Astrocyte (in vitro differentiated cells and primary cell): Measurements from ENCODE around the gene ITGAE. TPM values are rescaled to one million over a fixed set of nuclear protein-coding genes. Genes with fewer than 3 reads are reported as not detected.
A peak's percentile ranks its signal among the peaks of the same experiment; 100 is the strongest.
"Not testable (repeated sequence)": the region's sequence is repeated elsewhere in the genome, so short reads cannot be mapped to it uniquely, and the experiment has no call there.

Experiments
- DNase-seq: peaks from one replicate; pipeline ENCODE4 v3.0.0-alpha.2; 2010; ENCODE audit warnings: low read depth
- FAIRE-seq: peaks from 2 replicates; lab custom pipeline; 2011; peaks lifted over from hg19 to GRCh38; lab: Jason Lieb, UNC
- H2AFZ ChIP-seq: 2 replicates; pipeline ENCODE4 v1.6.0; 2012; ENCODE audit warnings: low read depth, low read length, inconsistent platforms
- H3K27ac ChIP-seq: 2 replicates; pipeline ENCODE4 v1.5.1; 2011; ENCODE audit warnings: low read depth, low read length, inconsistent platforms
- H3K27me3 ChIP-seq: 2 replicates; pipeline ENCODE4 v1.6.0; 2011; ENCODE audit warnings: low read length, inconsistent platforms; ENCODE audit not compliant: insufficient read depth
- H3K36me3 ChIP-seq: 2 replicates; pipeline ENCODE4 v1.5.1; 2011; ENCODE audit warnings: low read length, inconsistent platforms; ENCODE audit not compliant: insufficient read depth
- H3K4me1 ChIP-seq: 2 replicates; pipeline ENCODE4 v1.5.1; 2011; ENCODE audit warnings: low read length, inconsistent platforms; ENCODE audit not compliant: insufficient read depth
- H3K4me2 ChIP-seq: 2 replicates; pipeline ENCODE4 v1.6.0; 2012; ENCODE audit warnings: low read length, inconsistent platforms
- H3K4me3 ChIP-seq: 2 replicates; pipeline ENCODE4 v1.5.1; 2011; ENCODE audit warnings: low read depth, mild to moderate bottlenecking, low read length, inconsistent platforms; ENCODE audit not compliant: insufficient read depth
- H3K79me2 ChIP-seq: 2 replicates; pipeline ENCODE4 v1.6.0; 2012; ENCODE audit warnings: mild to moderate bottlenecking, low read length, inconsistent platforms; ENCODE audit not compliant: insufficient read depth
- H3K9ac ChIP-seq: 2 replicates; pipeline ENCODE4 v1.6.0; 2012; ENCODE audit warnings: mild to moderate bottlenecking, low read length, inconsistent platforms
- H3K9me3 ChIP-seq: 2 replicates; pipeline ENCODE4 v1.5.1; 2012; ENCODE audit warnings: low read depth, mild to moderate bottlenecking, low read length, inconsistent platforms; ENCODE audit not compliant: insufficient read depth
- H4K20me1 ChIP-seq: 2 replicates; pipeline ENCODE4 v1.6.0; 2012; ENCODE audit warnings: low read length, inconsistent platforms; ENCODE audit not compliant: insufficient read depth
- H3K27ac Mint-ChIP-seq: one replicate; pipeline ENCODE4 v1.8.0; 2021; ENCODE audit warnings: mild to moderate bottlenecking, mixed read lengths; ENCODE audit not compliant: unreplicated experiment
- H3K27me3 Mint-ChIP-seq: one replicate; pipeline ENCODE4 v1.8.0; 2021; ENCODE audit warnings: low read depth, mixed read lengths; ENCODE audit not compliant: unreplicated experiment
- H3K36me3 Mint-ChIP-seq: one replicate; pipeline ENCODE4 v1.8.0; 2021; ENCODE audit warnings: low read depth, mixed read lengths; ENCODE audit not compliant: unreplicated experiment
- H3K4me1 Mint-ChIP-seq: one replicate; pipeline ENCODE4 v1.8.0; 2021; ENCODE audit warnings: low read depth, mixed read lengths; ENCODE audit not compliant: unreplicated experiment
- H3K4me3 Mint-ChIP-seq: one replicate; pipeline ENCODE4 v1.8.0; 2021; ENCODE audit warnings: mild to moderate bottlenecking, moderate library complexity, mixed read lengths; ENCODE audit not compliant: unreplicated experiment
- H3K9me3 Mint-ChIP-seq: one replicate; pipeline ENCODE4 v1.8.0; 2021; ENCODE audit warnings: mild to moderate bottlenecking, mixed read lengths; ENCODE audit not compliant: unreplicated experiment
- EZH2 ChIP-seq: IDR thresholded peaks from 2 replicates; pipeline ENCODE4 v1.6.1; 2012; ENCODE audit warnings: mild to moderate bottlenecking, low read length, inconsistent platforms; ENCODE audit not compliant: insufficient read depth
- total RNA-seq: library from RNA; stranded (reverse); gene quantifications from 2 replicates; pipeline ENCODE4 v1.2.1, GENCODE V29; 2021
- TF ChIP-seq, protein P1 (sequence below): IDR thresholded peaks from 2 replicates; pipeline ENCODE4 v1.5.1; 2011; ENCODE audit warnings: low read depth, mild to moderate bottlenecking, inconsistent platforms, low read length, moderate library complexity; ENCODE audit not compliant: insufficient read depth

The ITGAE gene
- total RNA-seq, 1 donor from 2014 or later = 30.9 TPM

DNA sequence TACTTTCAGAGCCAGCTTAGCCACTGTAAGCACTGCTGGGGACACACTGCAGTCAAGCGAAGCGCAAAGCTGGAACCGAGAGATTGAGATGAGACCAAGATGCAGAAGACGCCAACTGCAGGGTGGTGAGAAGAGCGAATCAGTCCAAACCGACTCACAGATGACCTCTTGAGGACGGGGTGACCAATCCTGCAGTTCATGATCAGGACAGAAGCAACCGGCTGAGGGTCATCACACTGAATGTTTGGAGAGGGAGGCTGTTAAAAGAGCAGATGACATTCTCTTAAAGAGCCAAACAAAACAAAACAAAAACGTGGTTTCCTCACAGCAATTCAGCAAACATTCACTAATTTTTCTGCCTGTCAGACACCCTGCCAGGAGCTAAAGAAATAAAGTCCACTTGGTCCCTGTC lies 68.8 kb downstream of the ITGAE start:
- no peak for FAIRE-seq
- TF ChIP-seq, protein P1, sequence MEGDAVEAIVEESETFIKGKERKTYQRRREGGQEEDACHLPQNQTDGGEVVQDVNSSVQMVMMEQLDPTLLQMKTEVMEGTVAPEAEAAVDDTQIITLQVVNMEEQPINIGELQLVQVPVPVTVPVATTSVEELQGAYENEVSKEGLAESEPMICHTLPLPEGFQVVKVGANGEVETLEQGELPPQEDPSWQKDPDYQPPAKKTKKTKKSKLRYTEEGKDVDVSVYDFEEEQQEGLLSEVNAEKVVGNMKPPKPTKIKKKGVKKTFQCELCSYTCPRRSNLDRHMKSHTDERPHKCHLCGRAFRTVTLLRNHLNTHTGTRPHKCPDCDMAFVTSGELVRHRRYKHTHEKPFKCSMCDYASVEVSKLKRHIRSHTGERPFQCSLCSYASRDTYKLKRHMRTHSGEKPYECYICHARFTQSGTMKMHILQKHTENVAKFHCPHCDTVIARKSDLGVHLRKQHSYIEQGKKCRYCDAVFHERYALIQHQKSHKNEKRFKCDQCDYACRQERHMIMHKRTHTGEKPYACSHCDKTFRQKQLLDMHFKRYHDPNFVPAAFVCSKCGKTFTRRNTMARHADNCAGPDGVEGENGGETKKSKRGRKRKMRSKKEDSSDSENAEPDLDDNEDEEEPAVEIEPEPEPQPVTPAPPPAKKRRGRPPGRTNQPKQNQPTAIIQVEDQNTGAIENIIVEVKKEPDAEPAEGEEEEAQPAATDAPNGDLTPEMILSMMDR = no peak
- no peak for TF ChIP-seq EZH2
- peaks cover 3% of the 10 kb centered on the region for H3K27me3 Mint-ChIP-seq

DNA sequence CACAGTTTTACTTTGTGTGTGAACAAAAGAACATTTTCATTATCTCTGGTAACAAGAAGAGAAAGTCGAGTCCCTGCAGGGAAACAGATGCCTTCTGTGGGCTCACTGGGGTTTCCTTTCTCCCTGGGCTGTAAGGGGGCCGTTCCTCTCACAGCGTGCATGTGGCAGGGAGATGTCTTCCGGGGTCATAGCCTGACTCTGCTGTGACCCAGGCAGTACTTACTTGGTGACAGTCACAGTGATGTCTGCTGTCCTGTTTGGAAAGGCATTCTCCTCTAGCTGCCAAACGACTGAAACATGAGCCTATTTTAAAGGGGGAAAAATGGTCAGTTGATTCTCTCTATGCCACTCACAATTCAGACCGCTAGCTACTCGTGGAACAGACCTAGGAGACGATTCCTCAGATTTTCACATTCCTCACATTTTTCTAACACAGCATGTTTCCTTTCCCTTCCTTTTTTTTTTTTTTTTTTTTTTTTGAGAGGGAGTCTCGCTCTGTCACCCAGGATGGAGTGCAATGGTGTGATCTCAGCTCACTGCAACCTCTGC lies 70.0 kb downstream of the ITGAE start:
- Histone ChIP-seq H3K9me3 (no peaks in the 10 kb centered on the region), H3K27ac (peak overlapping the region; percentile 3), H3K4me1 (peaks cover 14% of the 10 kb centered on the region), H3K36me3 (no peaks in the 10 kb centered on the region), H4K20me1 (peaks cover 3% of the 10 kb centered on the region), H3K4me2 (peak overlapping the region; percentile 64), H3K27me3 (no peaks in the 10 kb centered on the region), H3K9ac (peak overlapping the region; percentile 2), H3K79me2 (peaks cover 18% of the 10 kb centered on the region), H3K4me3 (no peak overlapping the region), H2AFZ (peak overlapping the region; percentile 58)
- Mint-ChIP-seq H3K4me3 (no peak overlapping the region), H3K27me3 (peaks cover 2% of the 10 kb centered on the region), H3K36me3 (peaks cover under 1% of the 10 kb centered on the region), H3K4me1 (peaks cover 13% of the 10 kb centered on the region), H3K27ac (peak overlapping the region; percentile 67), H3K9me3 (no peaks in the 10 kb centered on the region)
- DNase-seq (peak; percentile 54), FAIRE-seq (peak; percentile 29)
- TF ChIP-seq EZH2 = no peak
- TF ChIP-seq, protein P1 = no peak

More for the DNA sequence above, 68.8 kb downstream of the ITGAE start:
- Mint-ChIP-seq H3K4me1 (peaks cover 14% of the 10 kb centered on the region), H3K27ac (no peak overlapping the region), H3K9me3 (no peaks in the 10 kb centered on the region), H3K36me3 (peaks cover 1% of the 10 kb centered on the region), H3K4me3 (no peak overlapping the region)
- no peak for DNase-seq
- no peaks in the 10 kb centered on the region for H3K27me3 ChIP-seq
- H2AFZ ChIP-seq = peak overlapping the region; percentile 49
- no peaks in the 10 kb centered on the region for H3K9me3 ChIP-seq
- no peaks in the 10 kb centered on the region for H4K20me1 ChIP-seq
- H3K9ac ChIP-seq = no peak overlapping the region
- no peak overlapping the region for H3K4me3 ChIP-seq
- no peaks in the 10 kb centered on the region for H3K36me3 ChIP-seq
- peaks cover 7% of the 10 kb centered on the region for H3K79me2 ChIP-seq
- H3K27ac ChIP-seq = no peak overlapping the region
- H3K4me2 ChIP-seq = peak overlapping the region; percentile 14
- H3K4me1 ChIP-seq = peaks cover 14% of the 10 kb centered on the region

DNA sequence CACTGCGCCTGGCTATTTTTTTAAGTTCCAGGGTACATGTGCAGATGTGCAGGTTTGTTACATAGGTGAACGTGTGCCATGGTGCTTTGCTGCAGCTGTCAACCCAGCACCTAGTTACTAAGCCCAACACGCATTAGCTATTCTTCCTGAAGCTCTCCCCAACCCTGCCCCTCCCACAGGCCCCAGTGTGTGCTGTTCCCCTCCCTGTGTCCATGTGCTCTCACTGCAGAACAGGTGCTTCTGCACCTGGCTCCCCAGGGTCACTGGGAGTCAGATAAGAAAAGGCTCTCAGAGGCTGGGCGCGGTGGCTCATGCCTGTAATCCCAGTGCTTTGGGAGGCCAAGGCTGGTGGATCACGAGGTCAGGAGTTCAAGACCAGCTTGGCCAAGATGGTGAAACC lies 71.1 kb downstream of the ITGAE start:
- H3K9me3 Mint-ChIP-seq = no peaks in the 10 kb centered on the region
- H4K20me1 ChIP-seq = peaks cover 7% of the 10 kb centered on the region
- TF ChIP-seq, protein P1 = no peak
- no peak for TF ChIP-seq EZH2
- H3K27ac ChIP-seq = no peak overlapping the region
- H3K79me2 ChIP-seq = peaks cover 28% of the 10 kb centered on the region
- no peak overlapping the region for H3K4me2 ChIP-seq
- H3K4me1 ChIP-seq = peaks cover 19% of the 10 kb centered on the region
- no peak overlapping the region for H2AFZ ChIP-seq
- H3K4me3 Mint-ChIP-seq = no peak overlapping the region
- H3K9ac ChIP-seq = no peak overlapping the region
- peaks cover 3% of the 10 kb centered on the region for H3K36me3 Mint-ChIP-seq
- no peak overlapping the region for H3K27ac Mint-ChIP-seq
- no peaks in the 10 kb centered on the region for H3K9me3 ChIP-seq
- H3K27me3 Mint-ChIP-seq = peaks cover 2% of the 10 kb centered on the region
- no peaks in the 10 kb centered on the region for H3K36me3 ChIP-seq
- DNase-seq (no peak), FAIRE-seq (no peak)
- no peaks in the 10 kb centered on the region for H3K27me3 ChIP-seq
- H3K4me1 Mint-ChIP-seq = peaks cover 13% of the 10 kb centered on the region
- no peak overlapping the region for H3K4me3 ChIP-seq

DNA sequence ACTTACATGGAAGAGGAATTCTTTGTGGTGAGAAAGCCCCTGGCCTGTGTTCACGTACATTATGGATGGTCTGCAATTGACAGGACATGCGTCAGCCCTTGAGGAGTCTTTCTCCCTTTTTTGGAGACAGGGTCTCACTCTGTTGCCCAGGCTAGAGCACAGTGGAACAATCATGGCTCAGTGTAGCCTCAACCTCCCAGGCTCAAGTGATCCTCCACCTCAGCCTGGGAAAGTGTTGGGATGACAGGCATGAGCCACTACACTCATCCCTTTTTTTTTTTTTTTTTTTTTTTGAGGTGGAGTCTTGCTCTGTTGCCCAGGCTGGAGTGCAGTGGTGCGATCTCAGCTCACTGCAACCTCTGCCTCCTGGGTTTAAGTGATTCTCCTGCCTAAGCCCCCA lies 72.9 kb downstream of the ITGAE start:
- FAIRE-seq = not testable (repeated sequence)

More for the DNA sequence above, 72.9 kb downstream of the ITGAE start:
- not testable (repeated sequence) for H3K27me3 ChIP-seq, H3K27ac ChIP-seq, H4K20me1 ChIP-seq, H2AFZ ChIP-seq, H3K27me3 Mint-ChIP-seq, H3K36me3 Mint-ChIP-seq, H3K4me1 Mint-ChIP-seq, H3K9me3 ChIP-seq, DNase-seq, H3K36me3 ChIP-seq, H3K9me3 Mint-ChIP-seq, H3K4me3 Mint-ChIP-seq, H3K4me2 ChIP-seq, H3K4me3 ChIP-seq, H3K9ac ChIP-seq, H3K27ac Mint-ChIP-seq
- Histone ChIP-seq H3K4me1 (peaks cover 26% of the 10 kb centered on the region), H3K79me2 (peaks cover 45% of the 10 kb centered on the region)
